K562 (cell line): ENCODE results near the gene PCSK1. TPM values are rescaled to one million over a fixed set of nuclear protein-coding genes. Genes with fewer than 3 reads are reported as not detected.

Experiments used
- ATAC-seq: fragments of 200-7000 bp; cut with Tn5 transposase; 3 replicates; pipeline ENCODE4 v1.9.1; 2020; ENCODE audit warnings: moderate library complexity
- BruUV-seq: library from RNA; stranded (reverse); fragments of 400-500 nt; replicated peaks from 2 replicates; lab custom pipeline; 2021; lab: Mats Ljungman, UMichigan
- CTCF ChIA-PET: fragments of 300-600 bp; formaldehyde crosslinking; extraction: SDS; loops from one replicate; lab custom pipeline; 2021; ENCODE audit warnings: low intra/inter-chr PET ratio; lab: Yijun Ruan, JAX
- POLR2A ChIA-PET: fragments of 300-600, 350-650 bp; sonication (Branson Sonifier 250); formaldehyde crosslinking; extraction: SDS; loops from one replicate; lab custom pipeline; 2021; ENCODE audit warnings: antibody characterized with exemption, inconsistent platforms; lab: Yijun Ruan, JAX
- DNase-seq, 4 experiments: peaks; one replicate each; pipeline versions ENCODE4 v3.0.0 to v3.0.0-alpha.2; 2011 to 2018; ENCODE audit warnings: low spot score in 3 of 4, mixed read lengths in 3 of 4; ENCODE audit errors: extremely low read depth in 1 of 4
- FAIRE-seq: peaks from 2 replicates; lab custom pipeline; 2011; peaks lifted over from hg19 to GRCh38; lab: Jason Lieb, UNC
- H2AFZ ChIP-seq: 2 replicates; pipeline ENCODE4 v1.6.0; 2011; ENCODE audit warnings: low read depth, low read length, control low read depth, inconsistent platforms
- H3K27ac ChIP-seq: fragments of 200-600 bp; 3 replicates; pipeline ENCODE4 v1.8.0; 2011; ENCODE audit warnings: low read depth, mild to moderate bottlenecking, control low read depth, inconsistent platforms, low read length, moderate library complexity, mixed read lengths; ENCODE audit errors: extremely low read depth
- H3K27me3 ChIP-seq, 2 experiments: fragments of 300-600 bp in 1 of 2; 2 replicates in 1 of 2; 3 replicates in 1 of 2; pipeline versions ENCODE4 v1.6.0 to v1.8.0; 2011; ENCODE audit warnings: inconsistent platforms in 2 of 2, low read length in 2 of 2, mild to moderate bottlenecking in 1 of 2, mixed read lengths in 1 of 2, moderate library complexity in 1 of 2; ENCODE audit not compliant: control insufficient read depth in 2 of 2, insufficient read depth in 2 of 2
- H3K36me3 ChIP-seq: fragments of 300-600 bp; 3 replicates; pipeline ENCODE4 v1.8.0; 2011; ENCODE audit warnings: mild to moderate bottlenecking, low read length, inconsistent platforms; ENCODE audit not compliant: control insufficient read depth, insufficient read depth
- H3K4me1 ChIP-seq, 2 experiments: fragments of 200-600 bp in 1 of 2; replicated peaks in 1 of 2; 2 replicates in 1 of 2; 3 replicates in 1 of 2; pipeline versions ENCODE4 v1.5.1 to v1.8.0; 2011; ENCODE audit warnings: inconsistent platforms in 2 of 2, low read length in 2 of 2, mild to moderate bottlenecking in 1 of 2, mixed read lengths in 1 of 2, moderate library complexity in 1 of 2; ENCODE audit not compliant: control insufficient read depth in 2 of 2, insufficient read depth in 2 of 2
- H3K4me2 ChIP-seq: 2 replicates; pipeline ENCODE4 v1.6.1; 2011; ENCODE audit warnings: low read length, control low read depth, inconsistent platforms, mixed read lengths; ENCODE audit not compliant: insufficient read depth
- H3K4me3 ChIP-seq: fragments of 200-600 bp; sonication (generic), shearing (Covaris generic); 2 replicates; pipeline ENCODE4 v1.5.1; 2016; ENCODE audit warnings: control low read depth, inconsistent platforms
- H3K79me2 ChIP-seq: fragments of 200-600 bp; 3 replicates; pipeline ENCODE4 v1.8.0; 2011; ENCODE audit warnings: low read length, inconsistent platforms; ENCODE audit not compliant: control insufficient read depth, insufficient read depth
- H3K9ac ChIP-seq, 2 experiments: 2 replicates each; pipeline versions ENCODE4 v1.6.0 to v1.6.1; 2011; ENCODE audit warnings: low read depth in 2 of 2, low read length in 2 of 2, control low read depth in 1 of 2, inconsistent platforms in 1 of 2, mild to moderate bottlenecking in 1 of 2, mixed read lengths in 1 of 2; ENCODE audit not compliant: insufficient read depth in 1 of 2
- H3K9me1 ChIP-seq: one replicate; pipeline ENCODE4 v1.6.0; 2011; ENCODE audit warnings: inconsistent platforms, mild to moderate bottlenecking, low read length, moderate library complexity; ENCODE audit not compliant: control insufficient read depth, insufficient read depth
- H3K9me3 ChIP-seq: replicated peaks from 2 replicates; pipeline ENCODE4 v1.5.1; 2011; ENCODE audit warnings: low read depth, low read length, inconsistent platforms; ENCODE audit not compliant: control insufficient read depth, insufficient read depth
- H4K20me1 ChIP-seq: replicated peaks from 2 replicates; pipeline ENCODE4 v1.6.1; 2011; ENCODE audit warnings: low read length, inconsistent platforms, mixed read lengths; ENCODE audit not compliant: control insufficient read depth, insufficient read depth
- ERF ChIP-seq: fragments of 450-650 bp; formaldehyde crosslinking; IDR thresholded peaks from 2 replicates; pipeline ENCODE4 v1.4.0; 2020; ENCODE audit warnings: mild to moderate bottlenecking, mixed read lengths
- KAT7 ChIP-seq: sonication (generic); formaldehyde crosslinking; IDR thresholded peaks from 2 replicates; pipeline ENCODE4 v1.8.0; 2022; ENCODE audit warnings: missing genetic modification reagents, mild to moderate bottlenecking, borderline replicate concordance
- MIER1 ChIP-seq: fragments of 450-650 bp; IDR thresholded peaks from 2 replicates; pipeline ENCODE4 v1.6.1; 2016; ENCODE audit warnings: antibody characterized with exemption, mild to moderate bottlenecking, low read depth
- RBM34 ChIP-seq: fragments of 200-400 bp; formaldehyde crosslinking; IDR thresholded peaks from 2 replicates; pipeline ENCODE4 v1.6.1; 2018; ENCODE audit warnings: low read length, borderline replicate concordance; ENCODE audit not compliant: insufficient read depth
- ZHX1 ChIP-seq: fragments of 150-350 bp; conservative IDR thresholded peaks from 2 replicates; pipeline ENCODE4 v1.6.1; 2014; ENCODE audit warnings: low read length
- ZNF121 ChIP-seq: sonication (generic); formaldehyde crosslinking; conservative IDR thresholded peaks from 2 replicates; pipeline ENCODE4 v1.8.0; 2022; ENCODE audit warnings: missing genetic modification reagents
- ZNF143 ChIP-seq: sonication (generic); formaldehyde crosslinking; IDR thresholded peaks from 2 replicates; pipeline ENCODE4 v1.9.0; 2022; ENCODE audit warnings: mild to moderate bottlenecking, missing genetic modification reagents
- ZNF263 ChIP-seq: sonication (generic); formaldehyde crosslinking; IDR thresholded peaks from 2 replicates; pipeline ENCODE4 v1.8.0; 2022; ENCODE audit warnings: mild to moderate bottlenecking, missing genetic modification reagents, borderline replicate concordance
- WGBS: fragments of 100-300 bp; shearing (Covaris generic); methylation state at CpG from one replicate; pipeline ENCODE4 v1.1.6; 2016; ENCODE audit warnings: low coverage, mixed read lengths; ENCODE audit not compliant: insufficient coverage; ENCODE audit errors: missing lambda C conversion rate; 5-methylcytosine and 5-hydroxymethylcytosine counted together
- in situ Hi-C: fragments of 300-500 bp; cut with MboI; formaldehyde crosslinking; loops from 4 replicates; pipeline ENCODE4 v1.15.0; 2018; ENCODE audit warnings: inconsistent platforms, mixed read lengths
- intact Hi-C: fragments of 100-400 bp; cut with micrococcal nuclease; formaldehyde crosslinking; loops from 2 replicates; pipeline ENCODE4 v1.14.2; 2022
- polyA plus RNA-seq, 8 experiments: library from polyadenylated mRNA; depleted of rRNA in 4 of 8; stranded (reverse) in 5 of 8; unstranded in 3 of 8; fragments of >200 nt; fragmentation: Nextera tagmentation in 2 of 8; fragmentation: Illumina TruSeq in 1 of 8; extraction: Ambion mirVana in 2 of 8; extraction: Trizol in 1 of 8; gene quantifications; 2 replicates each; pipeline versions ENCODE4 v1.2.1 to v1.2.3, GENCODE V29; 2011 to 2014; ENCODE audit warnings: inconsistent platforms in 1 of 8, missing spikeins in 1 of 8
- total RNA-seq, 7 experiments: library from RNA; depleted of rRNA in 6 of 7; stranded (reverse); fragments of >200 nt in 6 of 7; fragmentation: Illumina TruSeq in 2 of 7; extraction: Trizol in 2 of 7; gene quantifications; 2 replicates each; pipeline versions ENCODE4 v1.2.1 to v1.2.3, GENCODE V29; 2011 to 2021; ENCODE audit warnings: low replicate concordance in 1 of 7

PCSK1 gene
- total and polyA plus RNA-seq, 9 of the 15 experiments (the other 6 are each of a cell fraction or from before 2014, with no cell fraction given): not detected

GRCh38 chr5:96348536-96348935, 84.5 kb downstream of the PCSK1 start:
- 0% methylated on average over 1 of the region's 1 CpG for WGBS
- Histone ChIP-seq H3K9ac (no peak overlapping the region), H3K4me2 (no peak overlapping the region), H3K36me3 (no peaks in the 10 kb centered on the region), H3K4me1 (no peaks in the 10 kb centered on the region), H3K79me2 (no peaks in the 10 kb centered on the region), H3K4me3 (no peak overlapping the region), H3K9me3 (no peaks in the 10 kb centered on the region), H3K27ac (no peak overlapping the region), H3K27me3 (no peaks in the 10 kb centered on the region), H3K9me1 (no peaks in the 10 kb centered on the region), H2AFZ (no peak overlapping the region), H4K20me1 (no peaks in the 10 kb centered on the region; the same call in 1 of the 2 replicates)
- intact Hi-C loops: loop anchor here (10.0 kb wide), 1 partner anchor 816 kb away; no protein-coding TSS in a partner anchor
- DNase-seq (no peak), FAIRE-seq (no peak), ATAC-seq (no peak)
- ChIA-PET POLR2A (no interaction called here), CTCF (no interaction called here)
- no TSS peak for BruUV-seq
- in situ Hi-C loops: loop anchor here (10.0 to 25.0 kb wide), 2 partner anchors 256 to 711 kb away; partner anchors contain the start of gene RFESD
- TF ChIP-seq ERF (CRISPR knock-in tag): no peak
- no peak for TF ChIP-seq KAT7
- TF ChIP-seq MIER1: no peak
- no peak for TF ChIP-seq RBM34
- TF ChIP-seq ZNF121 (CRISPR knock-in tag): no peak
- TF ChIP-seq ZHX1: no peak
- TF ChIP-seq ZNF263: no peak
- no peak for TF ChIP-seq ZNF143 (CRISPR knock-in tag)
